Aorta (tissue), 5 donors: Measurements from ENCODE around the gene AREL1. TPM values are rescaled to one million over a fixed set of nuclear protein-coding genes. Genes with fewer than 3 reads are reported as not detected.

Experiments
- ATAC-seq: fragments of 200-7000 bp; cut with Tn5 transposase; one replicate; pipeline ENCODE4 v1.9.1; 2022; ENCODE audit warnings: moderate library complexity; ENCODE audit not compliant: low FRiP score
- DNase-seq, 2 donors: peaks; one replicate each; pipeline ENCODE4 v3.0.0-alpha.2; 2020
- H3K27ac ChIP-seq, 2 donors: one replicate each; pipeline ENCODE4 v1.5.1; 2013; ENCODE audit warnings: low read length in 2 of 2, mild to moderate bottlenecking in 2 of 2, moderate library complexity in 2 of 2, control low read depth in 1 of 2, inconsistent platforms in 1 of 2, low read depth in 1 of 2
- H3K27me3 ChIP-seq, 2 donors: one replicate each; pipeline ENCODE4 v1.6.1; 2013; ENCODE audit warnings: control low read depth in 1 of 2, low read length in 1 of 2, mild to moderate bottlenecking in 1 of 2, moderate library complexity in 1 of 2; ENCODE audit not compliant: insufficient read depth in 2 of 2, control insufficient read depth in 1 of 2
- H3K36me3 ChIP-seq, 2 donors: one replicate each; pipeline ENCODE4 v1.6.1; 2013; ENCODE audit warnings: control low read depth in 1 of 2, low read length in 1 of 2, mild to moderate bottlenecking in 1 of 2; ENCODE audit not compliant: insufficient read depth in 2 of 2, control insufficient read depth in 1 of 2
- H3K4me1 ChIP-seq, 2 donors: one replicate each; pipeline ENCODE4 v1.6.1; 2013; ENCODE audit warnings: low read length in 2 of 2, control low read depth in 1 of 2, mild to moderate bottlenecking in 1 of 2, moderate library complexity in 1 of 2; ENCODE audit not compliant: insufficient read depth in 2 of 2, control insufficient read depth in 1 of 2
- H3K4me3 ChIP-seq, 2 donors: one replicate each; pipeline ENCODE4 v1.5.1; 2013; ENCODE audit warnings: low read length in 2 of 2, control low read depth in 1 of 2, mild to moderate bottlenecking in 1 of 2
- H3K9me3 ChIP-seq: one replicate; pipeline ENCODE4 v1.6.1; 2013; ENCODE audit warnings: mild to moderate bottlenecking, low read length; ENCODE audit not compliant: control insufficient read depth
- WGBS, 2 donors: extraction: QIAGEN DNeasy Blood & Tissue Kit; methylation state at CpG; one replicate each; pipeline ENCODE4 v1.1.7; 2013; 5-methylcytosine and 5-hydroxymethylcytosine counted together
- intact Hi-C, 2 donors: fragments of 100-400 bp; cut with DNase I; formaldehyde crosslinking; loops; one replicate each; pipeline versions ENCODE4 v1.14.2 to v1.15.0; 2022
- polyA plus RNA-seq, 2 donors: library from polyadenylated mRNA; stranded (reverse); fragments of 200-250 nt; gene quantifications; one replicate each; pipeline ENCODE4 v1.2.3, GENCODE V29; 2013
- total RNA-seq, 2 donors: library from RNA; stranded (reverse); fragmentation: NEBNext Ultra II Directional; extraction: Animal tissue kit (Norgen Biotek cat#: 25700); gene quantifications; one replicate each; pipeline ENCODE4 v1.2.1, GENCODE V29; 2021
- donor health status: healthy with polysubstance abuse.
- donor health status: Bipolar disorder and iron deficiency.
- donor health status: DM: no; HTN: no; CAD: no.
- donor health status: DM: no; HTN: no; CAD: no.
- donor health status: DM: yes; HTN: yes; CAD: no.

AREL1 gene
- total and polyA plus RNA-seq, 4 donors: 3.9 to 35.7 (median 21.9) TPM

DNA sequence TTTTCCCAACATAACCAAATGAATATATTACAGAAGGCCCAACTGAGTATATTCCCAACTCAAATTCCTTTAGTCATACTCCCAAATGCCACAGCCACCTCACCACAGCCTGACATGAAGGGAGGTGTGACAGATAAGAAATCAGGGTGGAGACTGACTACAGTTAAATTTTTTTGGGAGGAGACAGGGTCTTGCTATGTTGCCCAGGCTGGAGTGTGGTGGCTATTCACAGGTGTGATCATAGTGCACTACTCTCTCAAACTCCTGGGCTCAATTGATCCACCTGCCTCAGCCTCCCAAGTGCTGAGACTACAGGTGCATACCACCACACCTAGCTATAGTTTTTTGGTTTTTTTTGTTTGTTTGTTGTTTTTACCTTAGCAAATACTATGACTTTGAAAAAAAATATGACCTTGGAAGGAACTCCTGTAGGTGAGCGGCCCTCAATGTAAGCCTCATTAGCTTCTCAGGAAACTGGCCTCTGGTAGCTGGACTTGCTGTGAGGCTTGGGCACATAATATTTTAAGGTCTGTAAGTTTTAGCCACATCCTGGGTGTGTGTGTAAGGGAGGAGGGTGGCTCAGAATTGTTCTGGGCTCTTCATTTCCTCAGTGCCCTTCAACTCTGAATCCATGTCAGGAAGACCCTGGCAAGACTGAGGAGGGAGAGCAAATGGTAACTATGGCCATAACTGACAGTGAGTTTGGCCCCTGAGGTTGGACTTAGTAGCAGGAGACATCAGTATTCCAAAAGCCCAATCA is 61.8 kb downstream of the AREL1 start:
- Histone ChIP-seq H3K9me3 (no peaks in the 10 kb centered on the region), H3K27me3 (no peaks in the 10 kb centered on the region), H3K4me1 (peaks cover 5 to 14% of the 10 kb centered on the region in 2 donors), H3K4me3 (no peak overlapping the region), H3K36me3 (no peaks in the 10 kb centered on the region), H3K27ac (no peak overlapping the region)
- no peak for ATAC-seq
- DNase-seq: no peak
- 97 to 100% methylated on average over 1 of the region's 1 CpG for WGBS, 2 donors
- intact Hi-C loops: loop anchor here in 1 of 2 donors (5.0 kb wide), 1 partner anchor 34 kb away; no protein-coding TSS in a partner anchor

DNA sequence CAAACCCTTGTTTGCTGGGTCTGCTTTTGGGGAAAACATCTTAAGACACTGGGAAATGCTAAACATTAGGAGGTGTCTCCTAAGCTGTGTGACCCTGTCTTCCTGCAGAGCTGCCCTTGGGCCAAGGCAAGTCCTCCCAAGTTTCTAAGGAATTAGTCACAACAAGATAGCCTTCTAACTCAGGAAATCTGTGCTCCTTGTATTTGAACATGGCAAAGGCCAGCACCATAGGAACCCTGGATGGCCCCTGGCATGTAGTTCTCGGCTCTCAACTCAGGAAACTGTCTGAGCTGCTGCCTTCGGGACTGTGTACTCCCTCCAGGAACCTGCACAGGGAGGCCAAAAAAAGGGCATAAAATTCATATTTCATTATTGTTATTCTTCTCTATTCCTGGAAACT is 63.2 kb downstream of the AREL1 start:
- intact Hi-C loops: loop anchor here in 1 of 2 donors (5.0 kb wide), 1 partner anchor 32 kb away; no protein-coding TSS in a partner anchor
- H3K9me3 ChIP-seq: no peaks in the 10 kb centered on the region
- no peaks in the 10 kb centered on the region for H3K36me3 ChIP-seq
- H3K27me3 ChIP-seq: no peaks in the 10 kb centered on the region
- no peak overlapping the region for H3K4me3 ChIP-seq
- DNase-seq (no peak), ATAC-seq (peak; percentile 13)
- peaks cover 2 to 11% of the 10 kb centered on the region in 2 donors for H3K4me1 ChIP-seq
- WGBS, 2 donors: 5 to 9% methylated on average over 2 of the region's 2 CpGs
- peak overlapping the region; percentile 70 to 79 for H3K27ac ChIP-seq

DNA sequence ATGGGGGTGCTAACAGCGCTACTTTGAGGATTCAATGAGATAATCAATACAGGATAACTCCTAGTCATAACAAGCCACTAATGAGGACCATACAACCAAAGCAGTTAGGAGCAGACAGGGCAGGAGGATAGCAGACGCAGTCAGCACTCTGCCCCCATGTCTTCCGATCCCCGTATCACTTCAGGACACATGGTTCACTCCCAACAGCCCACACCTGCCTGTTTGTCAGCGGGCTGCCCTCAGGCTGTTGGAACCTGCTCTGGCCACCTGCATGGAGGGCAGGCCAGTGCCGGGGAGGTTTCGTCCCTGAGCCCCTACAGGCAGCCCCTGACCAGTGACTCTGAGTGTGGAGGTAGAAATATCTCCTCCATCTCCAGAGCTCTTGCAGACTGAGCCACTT is 63.7 kb downstream of the AREL1 start:
- 82 to 88% methylated on average over 7 of the region's 7 CpGs for WGBS, 2 donors
- ATAC-seq (no peak), DNase-seq (no peak)
- no peaks in the 10 kb centered on the region for H3K9me3 ChIP-seq
- H3K27ac ChIP-seq: peak overlapping the region; percentile 70 to 79
- H3K4me3 ChIP-seq: no peak overlapping the region
- H3K36me3 ChIP-seq: no peaks in the 10 kb centered on the region
- peaks cover 4 to 6% of the 10 kb centered on the region in 2 donors for H3K4me1 ChIP-seq
- no peaks in the 10 kb centered on the region for H3K27me3 ChIP-seq
- intact Hi-C loops: no loop called here

DNA sequence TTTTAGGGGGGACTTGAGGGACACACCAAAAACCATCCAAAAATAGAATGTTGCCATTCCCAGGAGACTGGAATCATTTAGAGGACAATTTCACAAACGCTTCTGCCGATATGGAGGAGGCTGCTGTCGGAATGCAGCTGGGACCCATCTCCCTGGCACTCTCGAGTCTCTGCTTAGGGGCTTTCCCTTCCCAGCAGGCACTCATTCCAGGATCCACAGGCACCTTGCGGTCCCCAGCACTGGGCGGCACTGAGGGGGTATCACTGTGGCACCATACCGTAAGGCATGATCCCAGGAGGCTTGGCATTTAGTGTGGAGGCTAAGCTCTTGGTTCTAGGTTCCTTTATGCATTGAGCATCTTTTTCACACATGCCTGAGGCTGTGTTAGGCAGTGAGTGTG is 64.3 kb downstream of the AREL1 start:
- 17% methylated on average over 7 of the region's 7 CpGs for WGBS, 2 donors

DNA sequence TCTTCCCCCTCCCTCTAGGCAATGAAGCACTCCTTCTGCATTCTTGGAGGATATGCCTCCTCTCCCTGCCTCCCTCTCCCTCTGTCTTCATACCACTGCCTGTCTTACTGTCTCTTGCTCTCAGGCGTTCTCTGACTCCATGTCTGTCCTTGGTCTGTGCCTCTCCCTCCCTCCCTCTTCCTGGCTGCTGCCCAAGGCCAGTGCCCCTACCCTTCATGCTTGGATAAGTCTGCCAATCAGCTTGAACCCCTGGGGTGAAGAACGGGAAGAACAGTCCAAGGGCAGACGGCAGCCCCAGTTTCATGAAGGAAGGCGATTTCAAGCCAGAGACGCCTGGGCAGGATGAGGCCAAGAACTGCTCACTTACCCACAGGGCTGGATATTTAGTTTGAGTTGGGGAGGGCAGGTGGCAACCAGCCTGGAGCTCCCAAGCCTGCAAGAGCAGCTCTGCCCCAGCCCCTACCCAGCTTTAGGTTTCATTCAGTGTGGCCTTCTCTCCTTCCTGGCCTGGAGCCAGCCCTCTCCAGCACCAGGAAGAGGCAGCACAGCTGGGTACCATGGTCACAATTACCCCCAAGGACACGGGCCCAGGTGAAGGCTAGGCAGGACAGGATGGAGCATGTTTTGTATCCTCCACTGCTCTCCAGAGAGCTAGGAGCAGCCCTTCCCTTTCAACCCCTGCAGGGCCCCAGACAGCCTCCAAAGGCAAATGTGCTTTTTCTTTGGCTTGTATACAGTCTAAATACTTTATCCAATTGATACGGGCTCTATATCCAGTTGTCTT is 65.0 kb downstream of the AREL1 start:
- Histone ChIP-seq H3K36me3 (no peaks in the 10 kb centered on the region), H3K4me1 (peaks cover 1 to 6% of the 10 kb centered on the region in 2 donors), H3K9me3 (no peaks in the 10 kb centered on the region), H3K27me3 (no peaks in the 10 kb centered on the region), H3K27ac (peak overlapping the region; percentile 79 to 80), H3K4me3 (no peak overlapping the region)
- intact Hi-C loops: no loop called here
- 1 to 4% methylated on average over 7 of the region's 7 CpGs for WGBS, 2 donors
- DNase-seq (no peak), ATAC-seq (peak; percentile 19)

More for the DNA sequence above, 64.3 kb downstream of the AREL1 start:
- H3K4me3 ChIP-seq: no peak overlapping the region
- ATAC-seq (no peak), DNase-seq (no peak)
- intact Hi-C loops: no loop called here
- no peaks in the 10 kb centered on the region for H3K27me3 ChIP-seq
- H3K9me3 ChIP-seq: no peaks in the 10 kb centered on the region
- H3K27ac ChIP-seq: peak overlapping the region; percentile 29 to 79
- no peaks in the 10 kb centered on the region for H3K36me3 ChIP-seq
- peaks cover 1 to 6% of the 10 kb centered on the region in 2 donors for H3K4me1 ChIP-seq

DNA sequence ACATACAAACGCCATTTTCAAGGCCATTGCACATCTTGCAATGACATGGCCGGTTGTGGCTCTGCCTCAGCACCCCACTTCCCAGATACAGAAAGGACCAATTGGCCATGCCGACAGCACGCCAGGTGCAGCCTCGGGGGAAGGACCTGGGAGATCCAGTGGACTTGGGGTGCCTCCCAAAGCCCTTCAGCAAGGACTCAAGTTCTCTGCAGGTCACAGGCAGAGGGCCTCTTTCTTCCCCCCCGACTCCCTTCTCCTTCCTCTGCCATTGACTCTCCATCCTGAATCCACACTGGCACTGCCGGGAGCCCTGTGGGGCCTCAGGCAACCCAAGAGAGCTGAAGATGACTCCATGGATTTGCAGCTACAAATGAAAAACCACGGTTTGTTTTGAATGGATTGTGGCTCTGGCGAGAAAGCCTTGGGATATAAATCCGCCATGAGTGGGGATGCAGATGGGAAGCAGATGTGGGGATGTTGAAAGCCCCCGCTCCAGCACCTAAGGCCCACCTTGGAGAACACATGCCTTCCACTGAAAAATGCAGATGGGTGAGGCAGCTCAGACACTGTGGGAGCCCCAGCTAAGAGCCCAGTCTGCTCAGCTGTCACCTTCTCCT is 65.7 kb downstream of the AREL1 start:
- Histone ChIP-seq H3K4me1 (peaks cover 1 to 6% of the 10 kb centered on the region in 2 donors), H3K27me3 (no peaks in the 10 kb centered on the region), H3K4me3 (no peak overlapping the region), H3K27ac (peak overlapping the region; percentile 79 to 80), H3K9me3 (no peaks in the 10 kb centered on the region), H3K36me3 (no peaks in the 10 kb centered on the region)
- no peak for DNase-seq
- intact Hi-C loops: no loop called here
- WGBS, 2 donors: 82 to 83% methylated on average over 11 of the region's 11 CpGs
- no peak for ATAC-seq

DNA sequence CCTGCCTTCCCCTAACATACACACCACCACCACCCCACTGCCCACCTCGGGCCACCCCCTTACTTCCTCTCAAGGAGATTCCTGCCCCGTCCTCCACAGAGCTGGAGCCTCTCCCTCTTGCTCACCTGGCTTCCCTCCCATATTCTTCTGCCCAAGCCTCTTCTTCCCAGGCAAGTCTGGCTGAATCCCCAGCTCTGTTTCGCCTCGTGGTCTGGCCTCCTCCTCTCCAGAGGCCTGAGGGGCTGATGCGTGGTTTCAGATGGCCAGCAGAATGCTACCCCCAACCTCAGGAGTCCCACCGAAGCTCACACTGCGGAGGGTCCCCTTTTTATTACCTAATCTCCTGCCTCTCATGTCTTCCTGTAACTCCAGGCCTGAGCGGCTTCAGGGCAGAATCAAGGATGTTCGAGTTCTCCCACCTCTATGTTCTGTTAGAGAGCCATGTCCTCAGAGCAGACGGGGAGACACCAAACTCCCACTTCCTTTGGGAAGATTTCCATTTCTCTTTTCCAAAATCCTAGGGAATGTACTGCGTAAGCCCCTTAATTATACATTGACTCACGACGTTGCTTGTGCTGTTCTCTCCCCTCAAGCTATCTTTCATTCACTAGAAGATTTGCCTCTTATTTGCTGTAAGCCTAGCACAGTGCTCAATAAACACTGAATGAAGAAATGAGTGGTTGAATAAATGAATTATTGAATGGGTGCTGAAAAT is 67.0 kb downstream of the AREL1 start:
- no peaks in the 10 kb centered on the region for H3K36me3 ChIP-seq
- H3K27me3 ChIP-seq: no peaks in the 10 kb centered on the region
- DNase-seq: peak in 1 of 2 donors; percentile 35
- no peak for ATAC-seq
- peaks cover 4 to 6% of the 10 kb centered on the region in 2 donors for H3K4me1 ChIP-seq
- no peak overlapping the region for H3K4me3 ChIP-seq
- peak overlapping the region in 1 of 2 donors; percentile 21 for H3K27ac ChIP-seq
- intact Hi-C loops: no loop called here
- no peaks in the 10 kb centered on the region for H3K9me3 ChIP-seq
- WGBS, 2 donors: 74 to 78% methylated on average over 13 of the region's 13 CpGs

DNA sequence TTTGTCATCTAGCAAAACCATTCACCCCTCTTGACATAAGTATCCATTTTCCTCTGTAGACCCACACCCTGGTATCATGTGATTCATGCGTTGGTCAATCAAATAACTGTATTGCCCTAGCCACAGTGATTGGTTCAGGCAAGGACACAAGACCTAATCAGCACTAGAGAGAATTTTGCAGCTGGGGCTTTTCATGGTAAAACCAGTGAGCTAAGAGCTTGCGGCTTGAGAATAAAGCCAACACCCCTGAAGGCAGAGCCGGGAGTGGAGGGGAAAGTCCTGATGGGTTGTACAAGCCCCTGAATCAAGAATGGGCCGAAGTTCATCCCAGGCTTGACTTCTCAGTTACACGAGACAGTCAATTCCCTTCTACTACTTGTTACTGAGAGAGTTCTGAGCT is 67.6 kb downstream of the AREL1 start:
- intact Hi-C loops: no loop called here
- peak in 1 of 2 donors; percentile 12 for DNase-seq
- Histone ChIP-seq H3K4me1 (peaks cover 4 to 6% of the 10 kb centered on the region in 2 donors), H3K36me3 (no peaks in the 10 kb centered on the region), H3K27me3 (no peaks in the 10 kb centered on the region), H3K27ac (no peak overlapping the region), H3K4me3 (no peak overlapping the region), H3K9me3 (no peaks in the 10 kb centered on the region)
- no peak for ATAC-seq
- 77 to 82% methylated on average over 5 of the region's 5 CpGs for WGBS, 2 donors
